HepG2 (cell line): ENCODE data around the gene ELOVL7. TPM values are rescaled to one million over a fixed set of nuclear protein-coding genes. Genes with fewer than 3 reads are reported as not detected.

Experiments
- ATAC-seq: fragments of 200-7000 bp; cut with Tn5 transposase; 3 replicates; pipeline ENCODE4 v1.9.1; 2020; ENCODE audit warnings: mild to moderate bottlenecking, moderate library complexity
- BruUV-seq: library from RNA; stranded (reverse); fragments of 400-500 nt; replicated peaks from 2 replicates; lab custom pipeline; 2021; lab: Mats Ljungman, UMichigan
- CTCF ChIA-PET: fragments of 300-600 bp; formaldehyde crosslinking; extraction: SDS; loops from one replicate; lab custom pipeline; 2021; ENCODE audit warnings: low total read pairs, inconsistent platforms, low intra/inter-chr PET ratio; lab: Yijun Ruan, JAX
- POLR2A ChIA-PET: fragments of 350-600 bp; sonication (Branson Sonifier 250); formaldehyde crosslinking; loops from one replicate; lab custom pipeline; 2020; ENCODE audit warnings: antibody characterized with exemption, inconsistent platforms; lab: Yijun Ruan, JAX
- DNase-seq: peaks from one replicate; pipeline ENCODE4 v3.0.0-alpha.2; 2015; ENCODE audit warnings: low spot score
- FAIRE-seq: peaks from 3 replicates; lab custom pipeline; 2011; peaks lifted over from hg19 to GRCh38; lab: Jason Lieb, UNC
- H2AFZ ChIP-seq: one replicate; pipeline ENCODE4 v1.6.1; 2011; ENCODE audit warnings: low read length, inconsistent platforms
- H3K27ac ChIP-seq: fragments of 300-600 bp; 3 replicates; pipeline ENCODE4 v1.8.0; 2011; ENCODE audit warnings: mixed run types, mild to moderate bottlenecking, mixed read lengths, low read length, inconsistent platforms; ENCODE audit not compliant: insufficient read depth; ENCODE audit errors: extremely low read length
- H3K27me3 ChIP-seq, 2 experiments: fragments of 200-600 bp in 1 of 2; 2 replicates in 1 of 2; 3 replicates in 1 of 2; pipeline versions ENCODE4 v1.6.0 to v1.8.0; 2011; ENCODE audit warnings: low read length in 2 of 2, mild to moderate bottlenecking in 2 of 2, moderate library complexity in 2 of 2, inconsistent platforms in 1 of 2; ENCODE audit not compliant: insufficient read depth in 2 of 2, control insufficient read depth in 1 of 2
- H3K36me3 ChIP-seq, 2 experiments: fragments of 200-600 bp in 1 of 2; replicated peaks in 1 of 2; 2 replicates in 1 of 2; 3 replicates in 1 of 2; pipeline versions ENCODE4 v1.5.1 to v1.8.0; 2011; ENCODE audit warnings: low read length in 2 of 2, inconsistent platforms in 1 of 2; ENCODE audit not compliant: insufficient read depth in 2 of 2, control insufficient read depth in 1 of 2
- H3K4me1 ChIP-seq: 2 replicates; pipeline ENCODE4 v1.5.1; 2012; ENCODE audit warnings: low read length, inconsistent platforms; ENCODE audit not compliant: insufficient read depth
- H3K4me2 ChIP-seq: 2 replicates; pipeline ENCODE4 v1.6.0; 2011; ENCODE audit warnings: low read depth, low read length, inconsistent platforms
- H3K4me3 ChIP-seq, 3 experiments: fragments of 200-600 bp in 1 of 3; sonication (generic), shearing (Covaris generic) in 1 of 3; replicated peaks in 1 of 3; 2 replicates each; pipeline ENCODE4 v1.5.1; 2011 to 2016; ENCODE audit warnings: low read length in 3 of 3, inconsistent platforms in 2 of 3, low read depth in 2 of 3, mild to moderate bottlenecking in 2 of 3, control low read depth in 1 of 3, mixed read lengths in 1 of 3; ENCODE audit not compliant: insufficient read depth in 1 of 3
- H3K79me2 ChIP-seq: one replicate; pipeline ENCODE4 v1.6.1; 2011; ENCODE audit warnings: low read length, inconsistent platforms; ENCODE audit not compliant: insufficient read depth
- H3K9ac ChIP-seq: 2 replicates; pipeline ENCODE4 v1.6.0; 2011; ENCODE audit warnings: mild to moderate bottlenecking, low read depth, low read length, inconsistent platforms; ENCODE audit not compliant: insufficient read depth
- H3K9me3 ChIP-seq: 2 replicates; pipeline ENCODE4 v1.5.1; 2012; ENCODE audit warnings: mild to moderate bottlenecking, low read length
- H4K20me1 ChIP-seq: 2 replicates; pipeline ENCODE4 v1.6.0; 2011; ENCODE audit warnings: inconsistent platforms, mild to moderate bottlenecking, low read length, moderate library complexity; ENCODE audit not compliant: insufficient read depth
- NCOA5 ChIP-seq: sonication (generic); formaldehyde crosslinking; IDR thresholded peaks from 2 replicates; pipeline ENCODE4 v1.4.0; 2020; ENCODE audit warnings: missing genetic modification reagents
- NPAS2 ChIP-seq: sonication (generic); formaldehyde crosslinking; IDR thresholded peaks from 2 replicates; pipeline ENCODE4 v1.8.0; 2022; ENCODE audit warnings: mild to moderate bottlenecking, missing genetic modification reagents, borderline replicate concordance
- SATB2 ChIP-seq: sonication (generic); formaldehyde crosslinking; IDR thresholded peaks from 2 replicates; pipeline ENCODE4 v1.5.0; 2020; ENCODE audit warnings: missing genetic modification reagents
- THYN1 ChIP-seq: sonication (generic); formaldehyde crosslinking; IDR thresholded peaks from 2 replicates; pipeline ENCODE4 v1.8.1; 2023; ENCODE audit warnings: low read depth, mild to moderate bottlenecking, moderate library complexity, missing genetic modification reagents, borderline replicate concordance
- ZMYM3 ChIP-seq: sonication (generic); formaldehyde crosslinking; IDR thresholded peaks from 2 replicates; pipeline ENCODE4 v1.5.1; 2020; ENCODE audit warnings: mild to moderate bottlenecking, missing genetic modification reagents
- ZNF260 ChIP-seq: sonication (generic); formaldehyde crosslinking; IDR thresholded peaks from 2 replicates; pipeline ENCODE4 v1.4.0; 2020; ENCODE audit warnings: missing genetic modification reagents, low read depth, mild to moderate bottlenecking, borderline replicate concordance
- ZNF615 ChIP-seq: sonication (generic); formaldehyde crosslinking; IDR thresholded peaks from 2 replicates; pipeline ENCODE4 v1.5.0; 2020; ENCODE audit warnings: mild to moderate bottlenecking, missing genetic modification reagents, borderline replicate concordance
- WGBS: methylation state at CpG from one replicate; pipeline ENCODE4 v1.1.6; 2017; ENCODE audit warnings: low lambda C conversion rate; 5-methylcytosine and 5-hydroxymethylcytosine counted together
- in situ Hi-C: cut with HindIII; loops from 2 replicates; pipeline ENCODE4 v1.10.0; 2017; ENCODE audit warnings: low pct_unique_long_range_greater_than_20kb; ENCODE audit not compliant: extremely low pct_ligation_motif_present
- intact Hi-C: fragments of 100-400 bp; cut with micrococcal nuclease; formaldehyde crosslinking; loops from one replicate; pipeline ENCODE4 v1.10.0; 2022; ENCODE audit not compliant: unreplicated experiment
- polyA plus RNA-seq, 8 experiments: library from polyadenylated mRNA; depleted of rRNA in 3 of 8; stranded (reverse) in 7 of 8; unstranded in 1 of 8; fragments of >200 nt; fragmentation: Illumina TruSeq in 4 of 8; extraction: Trizol in 4 of 8; gene quantifications; 2 replicates each; pipeline versions ENCODE4 v1.2.1 to v1.2.3, GENCODE V29; 2011 to 2016; ENCODE audit warnings: low read depth in 4 of 8, missing spikeins in 1 of 8, mixed read lengths in 1 of 8; ENCODE audit not compliant: insufficient read depth in 1 of 8
- total RNA-seq, 5 experiments: library from RNA; depleted of rRNA; stranded (reverse); fragments of >200 nt; fragmentation: Illumina TruSeq; extraction: Trizol; gene quantifications; 2 replicates each; pipeline ENCODE4 v1.2.3, GENCODE V29; 2016; ENCODE audit warnings: low read depth in 1 of 5
- TF ChIP-seq, protein P1 (sequence below): sonication (generic); formaldehyde crosslinking; IDR thresholded peaks from 2 replicates; pipeline ENCODE4 v1.8.0; 2022; ENCODE audit warnings: mild to moderate bottlenecking, missing genetic modification reagents, moderate library complexity
- TF ChIP-seq, protein P2 (sequence below): sonication (generic); formaldehyde crosslinking; IDR thresholded peaks from 2 replicates; pipeline ENCODE4 v1.5.1; 2020; ENCODE audit warnings: mild to moderate bottlenecking, missing genetic modification reagents, borderline replicate concordance

The ELOVL7 gene
- total and polyA plus RNA-seq, 2 of the 13 experiments (the other 11 are each of a cell fraction or from before 2014, with no cell fraction given): 4.5 to 7.3 TPM

DNA sequence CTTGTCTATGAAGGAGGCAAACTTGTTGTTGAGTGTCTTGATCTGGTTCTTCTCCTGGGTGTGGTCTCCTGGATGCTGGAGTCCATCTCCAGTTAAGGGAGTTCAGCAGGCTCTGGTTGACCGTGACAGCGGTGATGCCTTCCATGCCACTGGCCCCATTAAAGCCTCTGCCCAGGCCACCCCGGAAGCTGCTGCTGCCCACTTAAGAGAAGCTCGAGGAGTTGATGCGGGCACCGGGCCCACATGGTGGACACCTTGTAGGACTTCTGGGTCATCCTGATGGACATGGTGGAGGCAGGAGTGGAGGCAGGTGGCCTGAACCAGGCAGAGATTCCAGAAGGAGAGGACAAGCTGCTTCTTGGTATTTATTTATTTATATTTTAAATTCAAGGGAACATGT lies 99.4 kb downstream of the ELOVL7 start:
- no peak for DNase-seq
- in situ Hi-C loops: no loop called here
- Histone ChIP-seq H2AFZ (no peak overlapping the region), H3K9ac (no peak overlapping the region)
- TF ChIP-seq, protein P1, sequence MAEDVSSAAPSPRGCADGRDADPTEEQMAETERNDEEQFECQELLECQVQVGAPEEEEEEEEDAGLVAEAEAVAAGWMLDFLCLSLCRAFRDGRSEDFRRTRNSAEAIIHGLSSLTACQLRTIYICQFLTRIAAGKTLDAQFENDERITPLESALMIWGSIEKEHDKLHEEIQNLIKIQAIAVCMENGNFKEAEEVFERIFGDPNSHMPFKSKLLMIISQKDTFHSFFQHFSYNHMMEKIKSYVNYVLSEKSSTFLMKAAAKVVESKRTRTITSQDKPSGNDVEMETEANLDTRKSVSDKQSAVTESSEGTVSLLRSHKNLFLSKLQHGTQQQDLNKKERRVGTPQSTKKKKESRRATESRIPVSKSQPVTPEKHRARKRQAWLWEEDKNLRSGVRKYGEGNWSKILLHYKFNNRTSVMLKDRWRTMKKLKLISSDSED: no peak
- TF ChIP-seq, protein P2, sequence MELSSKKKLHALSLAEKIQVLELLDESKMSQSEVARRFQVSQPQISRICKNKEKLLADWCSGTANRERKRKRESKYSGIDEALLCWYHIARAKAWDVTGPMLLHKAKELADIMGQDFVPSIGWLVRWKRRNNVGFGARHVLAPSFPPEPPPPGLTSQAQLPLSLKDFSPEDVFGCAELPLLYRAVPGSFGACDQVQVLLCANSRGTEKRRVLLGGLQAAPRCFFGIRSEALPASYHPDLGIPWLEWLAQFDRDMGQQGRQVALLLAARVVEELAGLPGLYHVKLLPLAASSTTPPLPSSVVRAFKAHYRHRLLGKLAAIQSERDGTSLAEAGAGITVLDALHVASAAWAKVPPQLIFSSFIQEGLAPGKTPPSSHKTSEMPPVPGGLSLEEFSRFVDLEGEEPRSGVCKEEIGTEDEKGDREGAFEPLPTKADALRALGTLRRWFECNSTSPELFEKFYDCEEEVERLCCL (CRISPR knock-in tag): no peak
- TF ChIP-seq NCOA5: no peak
- TF ChIP-seq ZMYM3 (CRISPR knock-in tag): no peak
- no peak for TF ChIP-seq ZNF260 (CRISPR knock-in tag)
- TF ChIP-seq SATB2 (CRISPR knock-in tag): no peak
- TF ChIP-seq THYN1 (CRISPR knock-in tag): no peak
- TF ChIP-seq ZNF615: no peak
- TF ChIP-seq NPAS2: no peak
- TF ChIP-seq, all 625 proteins: peak for 0
- Histone ChIP-seq H3K4me1 (no peaks in the 10 kb centered on the region), H3K9me3 (no peaks in the 10 kb centered on the region), H3K27me3 (no peaks in the 10 kb centered on the region), H3K27ac (no peak overlapping the region), H4K20me1 (no peaks in the 10 kb centered on the region), H3K36me3 (no peaks in the 10 kb centered on the region), H3K4me2 (no peak overlapping the region), H3K79me2 (no peaks in the 10 kb centered on the region), H3K4me3 (no peak overlapping the region)
- ATAC-seq (no peak), FAIRE-seq (no peak)
- intact Hi-C loops: no loop called here
- POLR2A ChIA-PET: no interaction called here
- CTCF ChIA-PET: no interaction called here
- WGBS: 76% methylated on average over 5 of the region's 6 CpGs
- no TSS peak for BruUV-seq
